Activated naive CD4-positive, alpha-beta T cell treated with anti-CD3 and anti-CD28 coated beads, Interleukin-2, amount 50 U/mL, for 16 hours (primary cell): ENCODE data around the gene SEL1L.
"Not testable (repeated sequence)": the region's sequence is repeated elsewhere in the genome, so short reads cannot be mapped to it uniquely, and the experiment has no call there.

Experiments used
- DNase-seq: peaks from one replicate; pipeline ENCODE4 v3.0.0-alpha.2; 2020

Gene SEL1L

GRCh38 chr14:81533536-81534343, at the start of gene SEL1L:
TSS of gene SEL1L (minus strand) at chr14:81533853. CDS start at chr14:81533744, 109 bp downstream.
- peak; percentile 100 for DNase-seq

DNA sequence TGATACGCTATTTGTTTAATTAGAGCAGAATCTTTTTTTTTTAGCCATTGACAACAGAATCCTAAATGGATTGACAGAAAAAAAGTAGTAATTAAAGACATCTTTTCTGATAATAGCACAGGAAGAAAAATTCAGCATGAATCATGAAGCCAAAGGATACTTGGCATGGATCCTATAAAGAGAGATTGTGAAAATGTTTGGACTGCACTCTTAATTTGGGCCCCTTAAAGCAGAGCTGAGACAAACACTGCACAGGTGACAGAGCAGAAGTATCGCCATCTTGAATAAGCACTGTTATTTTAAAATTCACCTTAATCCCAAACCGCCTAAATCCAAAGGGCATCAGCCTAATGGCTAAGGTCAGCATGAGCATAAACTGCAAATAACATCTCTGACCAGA, 48.8 kb upstream of the SEL1L start:
- DNase-seq = no peak

- no peak for DNase-seq
These were observed 45.5 kb upstream of the SEL1L start for GRCh38 chr14:81579115-81579514.

- no peak for DNase-seq
These were observed 37.8 kb upstream of the SEL1L start for GRCh38 chr14:81571437-81571836.

DNA sequence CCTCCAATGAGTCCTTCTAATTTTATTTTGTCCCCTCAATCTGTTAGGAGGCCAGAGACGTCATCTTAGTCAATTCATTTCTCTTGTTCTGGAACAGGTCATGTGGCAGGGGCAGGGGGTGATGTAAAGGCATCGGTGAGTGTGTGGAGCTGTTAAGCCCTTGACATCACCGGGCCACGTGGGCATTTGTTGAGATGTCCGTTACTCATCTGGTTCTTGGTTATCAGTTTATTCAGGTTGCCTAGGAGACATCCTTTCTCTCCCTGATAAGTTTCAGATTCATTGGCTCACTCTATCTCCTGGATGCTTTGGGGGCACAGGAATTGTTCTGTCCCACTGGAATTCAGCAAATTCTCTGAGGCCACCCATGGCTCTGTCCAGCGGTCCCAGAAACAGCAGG, 33.6 kb upstream of the SEL1L start:
- DNase-seq = no peak

DNA sequence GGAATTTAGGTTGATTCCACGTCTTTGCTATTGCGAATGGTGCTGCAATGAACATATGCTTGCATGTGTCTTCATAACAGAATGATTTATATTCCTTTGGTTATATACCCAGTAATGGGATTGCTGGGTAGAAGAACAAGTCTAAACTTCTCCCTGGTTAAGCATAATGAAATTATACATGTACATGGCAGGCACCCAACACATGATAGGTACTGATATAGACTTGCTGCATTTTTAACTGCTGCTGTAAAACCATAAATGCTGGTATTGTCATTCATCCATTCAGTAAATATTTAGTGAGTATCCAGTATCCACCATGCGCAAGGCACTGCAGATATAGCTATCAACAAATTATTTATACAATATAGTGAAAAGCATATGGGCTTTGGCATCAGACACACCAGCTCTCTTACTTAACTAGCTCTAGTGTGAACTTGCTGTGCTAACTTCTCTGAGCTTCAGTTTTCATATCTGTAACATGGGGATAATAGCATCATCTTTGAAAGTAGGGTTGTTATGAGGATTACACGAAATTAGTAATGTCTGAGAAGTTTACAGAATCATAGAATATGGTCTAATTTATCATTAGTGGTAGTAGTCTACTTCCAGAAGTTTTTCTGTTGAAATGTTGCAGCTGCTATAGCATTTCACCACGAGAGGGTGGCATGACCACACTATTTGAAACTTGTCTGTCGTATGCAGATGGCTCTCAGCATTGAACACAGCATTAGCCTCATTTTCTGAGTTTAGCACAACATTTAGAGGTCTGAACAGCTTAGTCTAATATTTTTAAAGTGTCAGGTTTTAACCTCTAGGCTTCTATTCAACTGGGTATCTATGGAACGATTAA, 32.0 kb upstream of the SEL1L start:
- DNase-seq = no peak

- DNase-seq = no peak
These were observed 29.2 kb upstream of the SEL1L start for GRCh38 chr14:81562818-81563217.

GRCh38 chr14:81561084-81561775, 27.6 kb upstream of the SEL1L start:
- no peak for DNase-seq

- DNase-seq = no peak
These were observed 25.7 kb upstream of the SEL1L start for GRCh38 chr14:81559385-81559784.

DNA sequence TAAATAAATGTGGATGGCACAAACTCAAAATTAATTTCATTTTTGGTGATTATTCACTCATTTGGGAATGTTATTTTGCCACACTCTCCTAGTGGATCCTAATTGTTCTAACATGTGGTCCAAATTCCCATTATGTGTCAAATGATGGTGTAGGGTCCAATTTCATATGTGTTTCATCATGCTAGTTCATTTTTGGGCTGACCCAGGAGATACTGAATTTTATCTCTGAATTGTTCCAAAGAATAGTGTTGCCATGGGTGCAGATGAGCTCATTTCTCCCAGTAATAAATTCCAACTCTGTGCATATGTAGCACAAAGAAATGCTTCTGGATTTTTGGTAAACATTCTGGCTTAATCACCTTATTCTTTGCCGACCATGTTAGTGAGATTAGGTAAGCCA, 23.5 kb upstream of the SEL1L start:
- no peak for DNase-seq

DNA sequence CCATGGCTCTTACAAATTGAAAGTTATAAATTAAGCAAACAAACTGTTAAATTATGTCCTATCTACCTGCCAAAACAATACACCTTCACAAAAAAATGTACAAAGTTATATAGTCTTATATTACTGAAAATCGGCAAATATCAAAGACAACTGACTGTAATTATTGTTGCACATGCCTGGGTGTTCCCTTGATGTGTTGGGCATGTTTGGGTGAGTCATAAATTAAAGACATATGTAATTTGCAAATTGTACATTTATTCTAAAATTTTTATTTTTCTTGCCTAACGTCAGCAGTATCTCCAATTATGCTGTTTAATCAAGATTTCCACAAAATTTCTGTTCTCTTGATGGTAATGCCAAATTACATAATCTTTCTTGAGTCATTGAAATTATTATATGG, 22.0 kb upstream of the SEL1L start:
- no peak for DNase-seq

DNA sequence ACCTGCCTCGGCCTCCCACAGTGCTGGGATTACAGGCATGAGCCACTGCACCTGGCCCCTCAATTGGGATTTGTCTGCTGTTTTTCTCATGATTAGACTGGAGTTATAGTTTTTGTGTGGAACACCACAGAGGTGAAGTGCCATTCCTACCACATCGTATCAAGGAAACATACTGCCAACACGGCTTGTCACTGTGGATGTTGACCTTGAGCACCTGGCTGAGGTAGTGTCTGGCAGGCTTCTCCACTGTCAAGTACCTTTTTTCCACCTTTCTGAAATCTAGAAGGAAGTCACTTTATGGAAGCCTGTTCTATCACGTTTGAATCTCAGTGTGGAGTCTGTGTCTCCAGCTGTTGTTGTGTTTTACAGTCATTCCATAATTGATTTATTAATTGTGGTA, 21.4 kb upstream of the SEL1L start:
- DNase-seq = no peak

DNA sequence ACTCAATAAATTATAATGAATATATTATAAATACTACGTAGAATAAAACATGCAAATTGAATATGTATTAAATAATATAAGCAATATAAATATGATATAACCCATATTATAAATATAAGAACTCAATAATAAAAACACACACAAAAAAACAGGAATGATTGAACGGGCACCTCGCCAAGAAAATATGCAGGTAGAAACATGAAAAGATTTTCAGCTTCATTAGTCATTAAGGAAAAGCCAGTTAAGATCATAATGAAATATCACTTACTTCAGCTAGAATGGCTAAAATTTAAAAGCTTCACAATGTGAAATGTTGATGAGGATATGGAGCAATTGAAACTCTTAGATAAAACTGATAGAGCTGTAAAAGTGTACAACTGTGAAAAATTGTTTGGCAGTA, 17.8 kb upstream of the SEL1L start:
- DNase-seq = no peak

DNA sequence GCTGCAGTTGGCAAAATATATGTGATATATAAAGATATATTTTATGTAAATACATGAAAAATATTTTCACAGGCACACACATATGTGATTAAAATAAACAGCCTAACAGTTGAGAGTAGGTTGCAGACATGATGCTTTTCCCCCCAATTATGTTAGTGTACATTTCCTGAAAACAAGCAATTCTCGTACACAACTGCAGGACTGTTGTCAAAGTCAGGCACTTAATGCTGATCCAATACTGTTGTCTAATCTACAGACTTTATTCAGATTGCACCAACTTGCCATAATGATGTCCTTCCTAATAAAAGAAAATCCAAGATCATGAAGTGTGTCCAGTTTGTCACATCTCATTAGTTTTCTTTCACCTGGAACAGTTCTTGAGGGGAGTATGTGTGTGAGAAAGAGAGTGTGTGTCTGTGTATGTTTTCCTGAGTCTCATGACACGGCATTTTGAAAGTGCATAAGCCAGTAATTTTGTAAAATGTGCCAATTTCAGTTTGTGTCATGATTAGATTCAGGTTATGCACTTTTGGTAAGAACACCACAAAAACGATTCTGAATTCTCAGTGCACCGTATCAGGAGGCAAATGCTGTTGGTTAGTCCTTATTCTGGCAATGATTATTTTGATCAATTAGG, 16.5 kb upstream of the SEL1L start:
- no peak for DNase-seq

GRCh38 chr14:81541206-81541605, 7.6 kb upstream of the SEL1L start:
- DNase-seq = not testable (repeated sequence)

- DNase-seq = no peak
These were observed 3.5 kb upstream of the SEL1L start for GRCh38 chr14:81537193-81537592.

GRCh38 chr14:81536241-81536771, 2.7 kb upstream of the SEL1L start:
- DNase-seq = no peak

- no peak for DNase-seq
These were observed 1.9 kb upstream of the SEL1L start for GRCh38 chr14:81535396-81536164.

GRCh38 chr14:81534510-81535074, 939 bp upstream of the SEL1L start:
- no peak for DNase-seq

- DNase-seq = no peak
These were observed 479 bp downstream of the SEL1L start for GRCh38 chr14:81533212-81533535.

DNA sequence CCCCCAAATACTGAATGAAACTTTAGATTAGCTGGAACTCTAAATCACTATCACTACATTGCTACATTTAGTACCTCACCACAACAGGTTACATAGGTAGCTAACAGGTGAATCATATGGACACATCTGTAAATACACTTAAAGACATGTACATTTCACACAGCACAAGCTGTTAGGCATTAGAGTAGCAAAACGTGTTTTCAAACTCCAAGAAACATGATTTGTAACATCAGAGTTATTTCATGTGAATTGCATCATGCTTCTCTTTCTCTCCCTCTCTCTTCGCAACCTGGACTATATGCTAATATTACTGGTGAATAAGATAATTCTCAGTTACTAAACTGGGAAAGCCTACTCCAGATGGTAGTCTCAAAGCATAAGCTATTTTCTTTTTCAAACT, 4.3 kb downstream of the SEL1L start:
- DNase-seq = no peak

- no peak for DNase-seq
These were observed 8.5 kb downstream of the SEL1L start for GRCh38 chr14:81525129-81525528.
